GM10248 (cell line): ENCODE results near the gene SCN8A.

Experiments
- CTCF ChIA-PET: fragments of 300-600 bp; sonication (Branson Sonifier 250); formaldehyde crosslinking; extraction: SDS; loops from one replicate; lab custom pipeline; 2021; ENCODE audit warnings: antibody characterized with exemption; lab: Yijun Ruan, JAX
- POLR2A ChIA-PET: fragments of 350-650 bp; sonication (Branson Sonifier 250); formaldehyde crosslinking; extraction: SDS; loops from one replicate; lab custom pipeline; 2020; ENCODE audit warnings: antibody characterized with exemption; lab: Yijun Ruan, JAX
- DNase-seq: peaks from one replicate; pipeline ENCODE4 v3.0.0; 2012; ENCODE audit errors: extremely low spot score
- CTCF ChIP-seq: IDR thresholded peaks from 2 replicates; pipeline ENCODE4 v1.5.1; 2012; ENCODE audit warnings: mild to moderate bottlenecking, low read depth; ENCODE audit errors: extremely low read depth, missing control alignments, control extremely low read depth

Gene SCN8A

GRCh38 chr12:51630986-51631385 lies 40.0 kb downstream of the SCN8A start:
- TF ChIP-seq CTCF: no peak
- no peak for DNase-seq
- POLR2A ChIA-PET: no interaction called here
- CTCF ChIA-PET: no interaction called here

GRCh38 chr12:51631591-51631990 lies 40.6 kb downstream of the SCN8A start:
- DNase-seq: no peak
- TF ChIP-seq CTCF: no peak
- POLR2A ChIA-PET: no interaction called here
- CTCF ChIA-PET: no interaction called here

- CTCF ChIA-PET: interaction anchor here (0.9 kb wide), 1 partner anchor 38 kb away, joined by 3 read pairs; no protein-coding TSS in a partner anchor
- POLR2A ChIA-PET: no interaction called here
- no peak for DNase-seq
- TF ChIP-seq CTCF: no peak
Measured at GRCh38 chr12:51632623-51633022, 41.6 kb downstream of the SCN8A start.

GRCh38 chr12:51635346-51635745 lies 44.3 kb downstream of the SCN8A start:
- no peak for DNase-seq
- TF ChIP-seq CTCF: no peak
- ChIA-PET CTCF (no interaction called here), POLR2A (no interaction called here)

- POLR2A ChIA-PET: no interaction called here
- no peak for DNase-seq
- CTCF ChIA-PET: no interaction called here
- TF ChIP-seq CTCF: no peak
Measured at GRCh38 chr12:51636581-51636980, 45.5 kb downstream of the SCN8A start.

- no peak for DNase-seq
- POLR2A ChIA-PET: no interaction called here
- no peak for TF ChIP-seq CTCF
- CTCF ChIA-PET: interaction anchor here (1.4 kb wide), 1 partner anchor 16 kb away, joined by 5 read pairs; no protein-coding TSS in a partner anchor
Measured at GRCh38 chr12:51636986-51637385, 46.0 kb downstream of the SCN8A start.

GRCh38 chr12:51639361-51639760 lies 48.3 kb downstream of the SCN8A start:
- DNase-seq: no peak
- POLR2A ChIA-PET: no interaction called here
- no peak for TF ChIP-seq CTCF
- CTCF ChIA-PET: no interaction called here
